ENCODE results near the gene TRIM17.

GRCh38 chr1:228394571-228395394 lies 21.9 kb downstream of the TRIM17 start:
- TF ChIP-seq EZH2 (conservative IDR thresholded peaks at IDR 0.05; ENCODE audit: low read depth, low read length), result no peak
- no peak for TF ChIP-seq RELA (CRISPR knock-in tag; IDR thresholded peaks at IDR 0.05)
- no peak for TF ChIP-seq ZNF432 (CRISPR knock-in tag; IDR thresholded peaks at IDR 0.05; ENCODE audit: borderline replicate concordance)
- TF ChIP-seq ZNF841 (CRISPR knock-in tag; IDR thresholded peaks at IDR 0.05; ENCODE audit: borderline replicate concordance), result no peak
- TF ChIP-seq HNF1A (IDR thresholded peaks at IDR 0.05; ENCODE audit: low read depth), result no peak
- TF ChIP-seq HNF1A (CRISPR knock-in tag; IDR thresholded peaks at IDR 0.05; ENCODE audit: borderline replicate concordance), result no peak
- no peak for TF ChIP-seq STAT6 (CRISPR knock-in tag; IDR thresholded peaks at IDR 0.05; ENCODE audit: borderline replicate concordance)
- no peak for TF ChIP-seq AFF4 (CRISPR knock-in tag; IDR thresholded peaks at IDR 0.05)
- no peak for TF ChIP-seq NBN (conservative IDR thresholded peaks at IDR 0.05)
- TF ChIP-seq BCL6 (CRISPR knock-in tag; IDR thresholded peaks at IDR 0.05), result no peak
- no peak for TF ChIP-seq ZBTB34 (CRISPR knock-in tag; IDR thresholded peaks at IDR 0.05)
- TF ChIP-seq ZNF512 (CRISPR knock-in tag; IDR thresholded peaks at IDR 0.05), result no peak
